HG02885 (cell line): ENCODE results near the gene CDKAL1.
"Not testable (repeated sequence)": the region's sequence is repeated elsewhere in the genome, so short reads cannot be mapped to it uniquely, and the experiment has no call there.

Source experiments
- ATAC-seq: cut with Tn5 transposase; IDR thresholded peaks from one replicate; pipeline ENCODE4 v1.9.1; 2021; ENCODE audit warnings: mild to moderate bottlenecking; ENCODE audit not compliant: unreplicated experiment, poor library complexity

The CDKAL1 gene

GRCh38 chr6:21031182-21031581 is 496.9 kb downstream of the CDKAL1 start:
- ATAC-seq, result no peak

- ATAC-seq, result no peak
These were observed 498.8 kb downstream of the CDKAL1 start for GRCh38 chr6:21033084-21033483.

- ATAC-seq, result no peak
These were observed 499.3 kb downstream of the CDKAL1 start for GRCh38 chr6:21033575-21034026.

DNA sequence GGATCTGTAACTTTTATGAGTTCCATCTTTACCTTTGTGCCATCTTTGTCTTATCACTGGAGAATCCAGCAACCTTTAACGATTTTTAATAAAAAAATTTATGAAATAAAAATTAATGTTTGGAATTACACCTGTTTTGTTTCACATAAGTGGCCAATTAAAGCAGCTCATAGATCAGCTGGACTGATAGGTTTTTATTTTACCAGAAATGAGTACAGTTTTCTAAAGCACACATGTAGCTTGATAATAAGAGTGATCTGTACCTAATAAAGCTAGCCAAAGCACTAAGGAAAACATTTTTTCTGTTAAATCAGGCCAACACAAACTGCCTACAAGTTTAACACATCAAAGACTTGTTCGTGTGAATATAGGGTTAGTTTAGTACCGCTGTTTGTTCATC is 500.1 kb downstream of the CDKAL1 start:
- no peak for ATAC-seq

GRCh38 chr6:21037453-21037852 is 503.2 kb downstream of the CDKAL1 start:
- peak; percentile 80 for ATAC-seq

- no peak for ATAC-seq
These were observed 505.7 kb downstream of the CDKAL1 start for GRCh38 chr6:21039926-21040325.

DNA sequence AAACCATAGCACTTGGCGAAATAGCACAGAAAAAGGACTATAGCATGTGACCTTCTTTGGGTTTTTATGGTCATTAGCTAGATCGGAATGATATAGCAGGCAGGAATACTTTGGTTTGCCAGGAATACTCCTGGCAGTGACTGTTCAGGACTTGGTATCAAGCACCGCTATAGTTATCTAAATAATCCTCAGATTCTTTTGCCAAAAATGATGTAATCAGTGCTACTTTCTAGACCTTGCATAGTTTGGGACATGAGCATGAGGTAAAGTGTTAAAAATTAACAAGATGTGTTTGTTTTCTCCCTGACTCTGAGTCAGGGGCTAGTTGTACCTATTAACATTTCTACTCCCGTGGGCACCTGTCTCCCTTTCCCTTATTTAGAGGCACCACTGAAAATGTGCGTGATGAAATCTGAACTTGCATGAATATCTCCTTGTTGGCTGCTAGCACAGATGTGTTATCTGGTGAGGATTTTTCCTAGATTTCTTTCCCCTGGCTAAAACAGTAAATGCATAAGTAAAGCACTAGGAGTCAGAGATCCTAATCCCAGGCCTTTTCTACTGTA is 511.0 kb downstream of the CDKAL1 start:
- no peak for ATAC-seq

GRCh38 chr6:21046276-21046675 is 512.0 kb downstream of the CDKAL1 start:
- ATAC-seq, result no peak

GRCh38 chr6:21048047-21048446 is 513.8 kb downstream of the CDKAL1 start:
- ATAC-seq, result no peak

GRCh38 chr6:21049148-21049547 is 514.9 kb downstream of the CDKAL1 start:
- ATAC-seq, result no peak

GRCh38 chr6:21049572-21049971 is 515.3 kb downstream of the CDKAL1 start:
- no peak for ATAC-seq

DNA sequence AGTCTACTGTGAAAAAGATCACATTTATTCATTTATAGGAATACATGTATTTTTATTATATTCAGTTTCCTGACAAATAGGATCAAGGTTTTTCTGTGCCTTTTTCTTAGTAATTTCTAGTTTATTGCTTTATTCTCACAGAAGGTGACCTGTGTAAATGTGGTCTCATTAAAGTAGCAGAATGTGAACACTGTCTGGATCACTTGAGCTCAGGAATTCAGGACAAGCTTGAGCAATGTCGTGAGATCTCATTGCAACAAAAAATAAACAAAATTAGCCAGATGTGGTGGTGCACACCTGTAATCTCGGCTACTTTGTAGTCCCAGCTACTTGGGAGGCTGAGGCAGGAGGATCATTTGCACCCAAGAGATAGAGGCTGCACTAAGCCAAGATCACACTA is 516.7 kb downstream of the CDKAL1 start:
- no peak for ATAC-seq

GRCh38 chr6:21051777-21052176 is 517.5 kb downstream of the CDKAL1 start:
- ATAC-seq, result no peak

GRCh38 chr6:21053612-21054011 is 519.4 kb downstream of the CDKAL1 start:
- no peak for ATAC-seq

DNA sequence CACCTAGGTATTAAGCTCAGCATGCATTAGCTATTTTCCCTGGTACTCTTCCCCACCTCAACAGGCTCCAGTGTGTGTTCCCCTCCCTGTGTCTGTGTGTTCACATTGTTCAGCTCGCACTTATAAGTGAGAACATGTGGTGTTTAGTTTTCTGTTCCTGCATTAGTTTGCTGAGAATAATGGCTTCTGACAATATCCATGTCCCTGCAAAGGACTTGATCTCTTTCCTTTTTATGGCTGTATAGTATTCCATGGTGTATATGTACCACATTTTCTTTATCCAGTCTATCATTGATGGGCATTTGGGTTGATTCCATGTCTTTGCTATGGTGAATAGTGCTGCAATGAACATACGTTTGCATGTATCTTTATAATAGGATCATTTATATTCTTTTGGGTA is 521.2 kb downstream of the CDKAL1 start:
- not testable (repeated sequence) for ATAC-seq

DNA sequence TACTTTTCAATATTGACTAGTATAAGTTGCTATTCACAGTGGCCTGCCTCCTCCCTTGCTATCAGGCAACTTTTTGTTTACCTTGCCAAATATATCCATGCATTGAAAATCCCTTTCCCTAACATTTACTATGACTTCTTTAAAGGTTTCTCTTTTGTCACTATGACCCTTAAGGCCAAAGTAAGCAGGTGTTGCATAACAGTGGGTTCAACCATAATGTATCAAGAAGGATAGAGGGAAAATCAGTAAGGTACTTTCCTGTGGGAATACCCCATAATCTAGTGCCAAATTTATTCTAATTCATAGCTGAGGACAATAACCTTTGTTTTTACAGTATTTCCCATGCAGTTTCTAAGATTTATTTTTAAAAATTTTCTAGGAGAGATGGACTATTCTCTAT is 527.6 kb downstream of the CDKAL1 start:
- no peak for ATAC-seq

GRCh38 chr6:21064756-21065340 is 530.6 kb downstream of the CDKAL1 start:
- no peak for ATAC-seq

DNA sequence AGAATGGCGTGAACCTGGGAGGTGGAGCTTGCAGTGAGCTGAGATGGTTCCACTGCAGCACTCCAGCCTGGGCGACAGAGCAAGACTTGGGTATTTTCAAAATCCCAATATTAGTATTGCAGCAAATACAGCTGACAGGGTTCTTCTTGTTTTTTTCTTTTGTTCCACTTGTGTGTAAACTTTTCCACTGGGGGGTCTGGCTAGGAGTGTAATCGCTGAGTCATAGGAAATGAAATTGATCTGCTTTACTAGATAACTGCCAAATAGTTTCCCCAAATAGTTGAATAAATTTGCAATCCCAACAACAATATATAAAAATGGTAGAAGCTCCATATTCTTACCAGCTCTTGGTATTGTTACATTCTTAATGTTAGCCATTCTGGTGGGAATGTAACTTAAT is 533.3 kb downstream of the CDKAL1 start:
- ATAC-seq, result no peak

- ATAC-seq, result no peak
These were observed 536.4 kb downstream of the CDKAL1 start for GRCh38 chr6:21070620-21071019.

GRCh38 chr6:21071780-21072468 is 537.7 kb downstream of the CDKAL1 start:
- ATAC-seq, result no peak

DNA sequence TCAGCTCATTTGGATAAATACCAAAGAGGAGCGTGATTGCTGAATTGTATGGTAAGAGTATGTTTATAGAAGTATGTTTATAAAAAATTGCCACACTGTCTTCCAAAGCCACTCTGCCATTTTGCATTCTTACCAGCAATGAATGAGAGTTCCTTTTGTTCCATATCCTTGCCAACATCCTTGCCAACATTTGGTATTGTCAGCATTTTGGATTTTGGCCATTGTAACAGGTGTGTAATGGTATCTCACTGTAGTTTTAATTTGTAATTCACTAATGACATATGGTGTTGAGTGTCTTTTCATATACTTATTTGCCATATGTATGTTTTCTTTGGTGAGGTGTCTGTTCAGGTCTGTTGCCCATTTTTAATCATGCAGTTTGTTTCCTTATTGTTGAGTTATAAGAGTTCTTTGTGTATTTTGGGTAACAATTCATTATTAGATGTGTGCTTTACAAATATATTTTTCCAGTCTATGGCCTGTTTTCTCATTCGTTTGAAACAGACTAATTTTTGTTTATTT is 539.1 kb downstream of the CDKAL1 start:
- no peak for ATAC-seq

GRCh38 chr6:21074484-21074883 is 540.2 kb downstream of the CDKAL1 start:
- ATAC-seq, result no peak
